ENCODE results near the gene MYRF.

GRCh38 chr11:61815790-61816735 is 63.6 kb downstream of the MYRF start:
- TF ChIP-seq POLR2AphosphoS5 (IDR thresholded peaks at IDR 0.05; ENCODE audit: borderline replicate concordance, low read depth, low read length) (peak; percentile 41; the same call in 1 of the 2 replicates), EZH2 (IDR thresholded peaks at IDR 0.05) (no peak)

Measured in SK-N-MC (cell line).